Measurements from ENCODE around the gene CLDN22.

DNA sequence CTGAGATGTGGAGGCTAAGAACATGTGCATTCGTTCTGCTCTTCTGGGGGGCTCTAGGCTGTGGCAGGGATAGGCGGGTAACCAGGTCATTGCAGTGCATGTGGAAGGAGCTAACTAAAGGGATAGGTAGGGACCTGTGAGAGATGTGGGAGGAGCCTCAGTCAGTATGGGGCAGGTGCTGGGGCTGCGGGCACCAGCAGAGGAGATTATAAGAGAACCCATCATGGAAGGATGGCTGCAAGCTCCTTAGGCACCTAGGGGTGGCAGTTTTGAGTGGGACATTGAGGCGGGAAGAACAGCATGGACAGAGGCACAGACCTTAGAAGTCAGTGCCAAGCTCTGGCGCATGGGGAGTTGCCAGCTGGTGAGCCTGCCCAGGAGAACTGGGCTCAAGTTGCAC, 7.2 kb downstream of the CLDN22 start:
- TF ChIP-seq MAX (IDR thresholded peaks at IDR 0.05): no peak
- TF ChIP-seq, protein P1, sequence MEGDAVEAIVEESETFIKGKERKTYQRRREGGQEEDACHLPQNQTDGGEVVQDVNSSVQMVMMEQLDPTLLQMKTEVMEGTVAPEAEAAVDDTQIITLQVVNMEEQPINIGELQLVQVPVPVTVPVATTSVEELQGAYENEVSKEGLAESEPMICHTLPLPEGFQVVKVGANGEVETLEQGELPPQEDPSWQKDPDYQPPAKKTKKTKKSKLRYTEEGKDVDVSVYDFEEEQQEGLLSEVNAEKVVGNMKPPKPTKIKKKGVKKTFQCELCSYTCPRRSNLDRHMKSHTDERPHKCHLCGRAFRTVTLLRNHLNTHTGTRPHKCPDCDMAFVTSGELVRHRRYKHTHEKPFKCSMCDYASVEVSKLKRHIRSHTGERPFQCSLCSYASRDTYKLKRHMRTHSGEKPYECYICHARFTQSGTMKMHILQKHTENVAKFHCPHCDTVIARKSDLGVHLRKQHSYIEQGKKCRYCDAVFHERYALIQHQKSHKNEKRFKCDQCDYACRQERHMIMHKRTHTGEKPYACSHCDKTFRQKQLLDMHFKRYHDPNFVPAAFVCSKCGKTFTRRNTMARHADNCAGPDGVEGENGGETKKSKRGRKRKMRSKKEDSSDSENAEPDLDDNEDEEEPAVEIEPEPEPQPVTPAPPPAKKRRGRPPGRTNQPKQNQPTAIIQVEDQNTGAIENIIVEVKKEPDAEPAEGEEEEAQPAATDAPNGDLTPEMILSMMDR (IDR thresholded peaks at IDR 0.05; ENCODE audit: low read depth, low read length, missing input control): no peak
- no peak for TF ChIP-seq REST (IDR thresholded peaks at IDR 0.05)
- no peak for TF ChIP-seq YY1 (IDR thresholded peaks at IDR 0.05)
- no peak for TF ChIP-seq TAF1 (conservative IDR thresholded peaks at IDR 0.05)
- no peak for TF ChIP-seq EGR1 (IDR thresholded peaks at IDR 0.05; ENCODE audit: low read depth in 2 of 2)
- TF ChIP-seq RXRA (IDR thresholded peaks at IDR 0.05): no peak
- TF ChIP-seq ZBTB33 (IDR thresholded peaks at IDR 0.05): no peak

All from liver (tissue), 3 donors.